Stimulated activated CD4-positive, alpha-beta T cell treated with anti-CD3 and anti-CD28 coated beads, TNF-alpha, amount 100 ng/mL, for 1 hour (primary cell): ENCODE data around the gene P2RY4.
A peak's percentile ranks its signal among the peaks of the same experiment; 100 is the strongest.
"Not testable (repeated sequence)": the region's sequence is repeated elsewhere in the genome, so short reads cannot be mapped to it uniquely, and the experiment has no call there.

ENCODE experiments used
- DNase-seq, 3 donors: peaks; one replicate each; pipeline ENCODE4 v3.0.0-alpha.2; 2020; ENCODE audit warnings: low read depth in 3 of 3, low spot score in 1 of 3

P2RY4 gene

GRCh38 chrX:70260104-70260503, at the start of gene P2RY4:
Gene P2RY4, minus strand, starts transcription at chrX:70260204. Its CDS starts 580 bp downstream, at chrX:70259624.
- DNase-seq: no peak

- no peak for DNase-seq
These were observed 41.7 kb upstream of the P2RY4 start for GRCh38 chrX:70301716-70302115.

GRCh38 chrX:70293621-70294020, 33.6 kb upstream of the P2RY4 start:
- DNase-seq: no peak

GRCh38 chrX:70292788-70293187, 32.8 kb upstream of the P2RY4 start:
- DNase-seq: no peak

GRCh38 chrX:70289793-70290770, 30.1 kb upstream of the P2RY4 start, which contains the start of the genes KIF4A and PDZD11:
Gene KIF4A, plus strand, starts transcription at chrX:70290104. Its CDS starts 355 bp downstream, at chrX:70290459.
Gene PDZD11, minus strand, starts transcription at chrX:70289927. Its CDS starts 586 bp downstream, at chrX:70289341.
- peak; percentile 21 to 51 (median 38) for DNase-seq

- no peak for DNase-seq
These were observed 29.3 kb upstream of the P2RY4 start for GRCh38 chrX:70289168-70289792.

GRCh38 chrX:70281951-70282350, 21.9 kb upstream of the P2RY4 start, which contains the start of gene RAB41:
Gene RAB41, plus strand, starts transcription at chrX:70282172. Its CDS starts 46 bp downstream, at chrX:70282218.
- DNase-seq: no peak

GRCh38 chrX:70280573-70280972, 20.6 kb upstream of the P2RY4 start:
- DNase-seq: no peak

- DNase-seq: no peak
These were observed 19.1 kb upstream of the P2RY4 start for GRCh38 chrX:70279081-70279480.

- DNase-seq: not testable (repeated sequence)
These were observed 14.0 kb upstream of the P2RY4 start for GRCh38 chrX:70274029-70274428.

GRCh38 chrX:70268034-70268433, 8.0 kb upstream of the P2RY4 start, which contains the start of gene ARR3:
Gene ARR3, plus strand, starts transcription at chrX:70268334. Its CDS starts 1,052 bp downstream, at chrX:70269386.
- DNase-seq: no peak

- DNase-seq: no peak
These were observed 4.8 kb upstream of the P2RY4 start for GRCh38 chrX:70264784-70265183.

GRCh38 chrX:70262952-70263567, 3.1 kb upstream of the P2RY4 start:
- DNase-seq: peak in 1 of 3 donors; percentile 3

- no peak for DNase-seq
These were observed 2.3 kb downstream of the P2RY4 start for GRCh38 chrX:70257423-70258288.

GRCh38 chrX:70255452-70255851, 4.6 kb downstream of the P2RY4 start:
- no peak for DNase-seq

GRCh38 chrX:70254909-70255308, 5.1 kb downstream of the P2RY4 start:
- no peak for DNase-seq

GRCh38 chrX:70254063-70254400, 6.0 kb downstream of the P2RY4 start:
- no peak for DNase-seq

GRCh38 chrX:70253377-70254062, 6.5 kb downstream of the P2RY4 start:
- DNase-seq: no peak

- DNase-seq: no peak
These were observed 7.5 kb downstream of the P2RY4 start for GRCh38 chrX:70252491-70252890.

GRCh38 chrX:70247252-70247651, 12.8 kb downstream of the P2RY4 start:
- DNase-seq: no peak
